Panc1 (cell line): ENCODE results near the gene KCNH6. TPM values are rescaled to one million over a fixed set of nuclear protein-coding genes. Genes with fewer than 3 reads are reported as not detected.

Experiments
- ATAC-seq: fragments of 200-7000 bp; cut with Tn5 transposase; 2 replicates; pipeline ENCODE4 v1.9.1; 2020; ENCODE audit warnings: mild to moderate bottlenecking, moderate library complexity
- BruUV-seq: library from RNA; stranded (reverse); fragments of 400-500 nt; replicated peaks from 2 replicates; lab custom pipeline; 2021; lab: Mats Ljungman, UMichigan
- CTCF ChIA-PET: fragments of 300-600 bp; sonication (Branson Sonifier 250); formaldehyde crosslinking; loops from one replicate; lab custom pipeline; 2022; ENCODE audit warnings: antibody characterized with exemption; lab: Charles Lee
- POLR2A ChIA-PET: fragments of 300-600 bp; sonication (Branson Sonifier 250); formaldehyde crosslinking; loops from one replicate; lab custom pipeline; 2022; ENCODE audit warnings: antibody characterized with exemption; lab: Charles Lee
- DNase-seq: peaks from one replicate; pipeline ENCODE4 v3.0.0-alpha.2; 2010; ENCODE audit warnings: low read depth, low spot score
- H3K27ac ChIP-seq: 2 replicates; pipeline ENCODE4 v1.5.1; 2011; ENCODE audit warnings: mild to moderate bottlenecking, low read length, inconsistent platforms
- H3K27me3 ChIP-seq: fragments of 200-500 bp; sonication (Bioruptor generic); 2 replicates; pipeline ENCODE4 v1.6.0; 2014; ENCODE audit warnings: low read length, inconsistent platforms; ENCODE audit not compliant: control insufficient read depth, insufficient read depth
- H3K36me3 ChIP-seq: fragments of 200-500 bp; sonication (Bioruptor generic); 2 replicates; pipeline ENCODE4 v1.5.1; 2014; ENCODE audit warnings: inconsistent platforms, mild to moderate bottlenecking, low read length, moderate library complexity; ENCODE audit not compliant: control insufficient read depth, insufficient read depth
- H3K4me1 ChIP-seq: 2 replicates; pipeline ENCODE4 v1.5.1; 2011; ENCODE audit warnings: inconsistent platforms, mild to moderate bottlenecking, low read length, moderate library complexity; ENCODE audit not compliant: control insufficient read depth, insufficient read depth
- H3K4me3 ChIP-seq, 2 experiments: 2 replicates each; pipeline ENCODE4 v1.5.1; 2011 to 2012; ENCODE audit warnings: low read depth in 2 of 2, low read length in 2 of 2, mild to moderate bottlenecking in 2 of 2, inconsistent platforms in 1 of 2, moderate library complexity in 1 of 2
- H3K9me3 ChIP-seq: fragments of 200-500 bp; sonication (Bioruptor generic); 2 replicates; pipeline ENCODE4 v1.5.1; 2014; ENCODE audit warnings: low read depth, mild to moderate bottlenecking, inconsistent platforms, low read length, moderate library complexity; ENCODE audit not compliant: control insufficient read depth, insufficient read depth
- CTCF ChIP-seq: fragments of 450-650 bp; IDR thresholded peaks from 2 replicates; pipeline ENCODE4 v1.5.1; 2017; ENCODE audit warnings: mild to moderate bottlenecking
- POLR2AphosphoS5 ChIP-seq: IDR thresholded peaks from 2 replicates; pipeline ENCODE4 v1.6.1; 2012; ENCODE audit warnings: mild to moderate bottlenecking, low read depth, low read length, moderate library complexity
- REST ChIP-seq, 2 experiments: IDR thresholded peaks; 2 replicates each; pipeline ENCODE4 v1.6.1; 2011 to 2012; ENCODE audit warnings: low read depth in 2 of 2, control low read depth in 1 of 2, low read length in 1 of 2, mild to moderate bottlenecking in 1 of 2, moderate library complexity in 1 of 2; ENCODE audit not compliant: insufficient read depth in 1 of 2
- SIN3A ChIP-seq: IDR thresholded peaks from 2 replicates; pipeline ENCODE4 v1.6.1; 2012; ENCODE audit warnings: low read depth, mild to moderate bottlenecking, low read length, moderate library complexity, borderline replicate concordance; ENCODE audit not compliant: insufficient read depth
- TCF7L2 ChIP-seq: IDR thresholded peaks from 2 replicates; pipeline ENCODE4 v1.6.1; 2011; ENCODE audit warnings: mild to moderate bottlenecking, low read depth, low read length, inconsistent platforms
- in situ Hi-C: cut with HindIII; loops from 2 replicates; pipeline ENCODE4 v1.10.0; 2016; ENCODE audit warnings: low sequenced_read_pairs, low pct_unique_long_range_greater_than_20kb
- intact Hi-C: fragments of 100-400 bp; cut with micrococcal nuclease; formaldehyde crosslinking; loops from one replicate; pipeline ENCODE4 v1.10.0; 2022; ENCODE audit not compliant: unreplicated experiment
- total RNA-seq: library from RNA; stranded (reverse); gene quantifications from one replicate; pipeline ENCODE4 v1.2.1, GENCODE V29; 2021; ENCODE audit not compliant: unreplicated experiment

KCNH6 gene
- total RNA-seq, 1 experiment from 2014 or later, result not detected

GRCh38 chr17:63589646-63590045, 66.5 kb downstream of the KCNH6 start:
- Histone ChIP-seq H3K27ac (no peak overlapping the region), H3K9me3 (no peaks in the 10 kb centered on the region), H3K4me1 (no peaks in the 10 kb centered on the region), H3K27me3 (no peaks in the 10 kb centered on the region), H3K4me3 (no peak overlapping the region), H3K36me3 (peaks cover 5% of the 10 kb centered on the region; the same call in 1 of the 2 replicates)
- no peak for TF ChIP-seq REST (IDR thresholded peaks at IDR 0.05; ENCODE audit: insufficient read depth in 1 of 2, low read depth in 2 of 2, low read length in 1 of 2)
- no peak for TF ChIP-seq CTCF
- TF ChIP-seq TCF7L2, result no peak
- TF ChIP-seq SIN3A, result no peak
- no peak for TF ChIP-seq POLR2AphosphoS5
- intact Hi-C loops (no loop called here), in situ Hi-C loops (no loop called here)
- no peak for DNase-seq
- ChIA-PET CTCF (no interaction called here), POLR2A (no interaction called here)
- BruUV-seq, result no TSS peak
- no peak for ATAC-seq

GRCh38 chr17:63592797-63593196, 69.6 kb downstream of the KCNH6 start:
- ATAC-seq (no peak), DNase-seq (no peak)
- in situ Hi-C loops (no loop called here), intact Hi-C loops (no loop called here)
- H3K9me3 ChIP-seq, result no peaks in the 10 kb centered on the region
- ChIA-PET CTCF (no interaction called here), POLR2A (no interaction called here)
- no peak for TF ChIP-seq POLR2AphosphoS5
- no peak overlapping the region for H3K27ac ChIP-seq
- H3K4me3 ChIP-seq, result no peak overlapping the region
- no peaks in the 10 kb centered on the region; the same call in 1 of the 2 replicates for H3K36me3 ChIP-seq
- no peaks in the 10 kb centered on the region for H3K4me1 ChIP-seq
- H3K27me3 ChIP-seq, result no peaks in the 10 kb centered on the region
- BruUV-seq, result no TSS peak

- H3K4me3 ChIP-seq, result no peak overlapping the region
- H3K36me3 ChIP-seq, result no peaks in the 10 kb centered on the region
- intact Hi-C loops (no loop called here), in situ Hi-C loops (no loop called here)
- H3K9me3 ChIP-seq, result no peaks in the 10 kb centered on the region
- DNase-seq (no peak), ATAC-seq (no peak)
- BruUV-seq, result no TSS peak
- TF ChIP-seq CTCF (no peak), REST (IDR thresholded peaks at IDR 0.05; ENCODE audit: insufficient read depth in 1 of 2, low read depth in 2 of 2, low read length in 1 of 2) (no peak), SIN3A (no peak), TCF7L2 (no peak), POLR2AphosphoS5 (no peak)
- ChIA-PET CTCF (no interaction called here), POLR2A (no interaction called here)
- H3K27me3 ChIP-seq, result no peaks in the 10 kb centered on the region
- H3K27ac ChIP-seq, result no peak overlapping the region
- H3K4me1 ChIP-seq, result peaks cover 1% of the 10 kb centered on the region; the same call in 1 of the 2 replicates
Observed at GRCh38 chr17:63595132-63595531, 72.0 kb downstream of the KCNH6 start.
